ACC112 (cell line): ENCODE measurements around the gene ALDH1A1.
A peak's percentile ranks its signal among the peaks of the same experiment; 100 is the strongest.

Experiments used
- H2AFZ ChIP-seq: fragments of 200-600 bp; sonication (generic); one replicate; pipeline ENCODE4 v1.6.0; 2017; ENCODE audit warnings: antibody characterized with exemption, low read length; ENCODE audit not compliant: unreplicated experiment
- H3K27ac ChIP-seq: fragments of 200-600 bp; sonication (generic); 2 replicates; pipeline ENCODE4 v1.5.1; 2014; ENCODE audit warnings: low read depth, mild to moderate bottlenecking, antibody characterized with exemption, low read length, moderate library complexity
- H3K27me3 ChIP-seq: fragments of 200-600 bp; sonication (generic); 2 replicates; pipeline ENCODE4 v1.6.1; 2014; ENCODE audit warnings: mild to moderate bottlenecking, antibody characterized with exemption, low read length, moderate library complexity, mixed read lengths; ENCODE audit not compliant: insufficient read depth
- H3K36me3 ChIP-seq: fragments of 200-600 bp; sonication (generic); 2 replicates; pipeline ENCODE4 v1.6.1; 2016; ENCODE audit warnings: mild to moderate bottlenecking, antibody characterized with exemption, low read length, moderate library complexity, mixed read lengths; ENCODE audit not compliant: insufficient read depth
- H3K4me1 ChIP-seq: fragments of 200-600 bp; sonication (generic); one replicate; pipeline ENCODE4 v1.6.1; 2016; ENCODE audit warnings: low read length, mixed read lengths; ENCODE audit not compliant: insufficient read depth, unreplicated experiment, control insufficient read depth
- H3K4me3 ChIP-seq: fragments of 200-600 bp; sonication (generic); 2 replicates; pipeline ENCODE4 v1.5.1; 2014; ENCODE audit warnings: mild to moderate bottlenecking, low read depth, low read length
- H3K79me2 ChIP-seq: fragments of 200-600 bp; sonication (generic); one replicate; pipeline ENCODE4 v1.6.0; 2016; ENCODE audit warnings: low read length; ENCODE audit not compliant: control insufficient read depth, unreplicated experiment, insufficient read depth

The ALDH1A1 gene

DNA sequence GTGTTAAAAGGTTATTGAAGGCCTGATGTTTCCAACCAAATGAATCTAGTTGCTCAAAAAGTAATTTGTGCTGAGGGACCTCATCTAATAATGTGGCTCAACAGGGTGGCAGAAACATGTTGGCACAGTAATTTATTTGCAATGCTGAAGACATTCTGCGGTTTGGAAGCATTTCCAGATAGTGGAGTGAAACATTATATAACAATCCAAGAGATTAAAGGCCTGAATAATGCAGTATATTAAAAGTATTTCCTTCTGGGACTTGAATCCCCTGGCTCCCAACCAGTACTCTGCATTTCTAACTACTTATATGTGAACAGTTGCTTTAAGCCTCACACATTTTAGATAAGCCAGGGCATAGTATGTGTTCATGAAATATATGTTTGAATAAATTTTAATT is 25.9 kb upstream of the ALDH1A1 start:
- H3K27ac ChIP-seq: peak overlapping the region; percentile 12

DNA sequence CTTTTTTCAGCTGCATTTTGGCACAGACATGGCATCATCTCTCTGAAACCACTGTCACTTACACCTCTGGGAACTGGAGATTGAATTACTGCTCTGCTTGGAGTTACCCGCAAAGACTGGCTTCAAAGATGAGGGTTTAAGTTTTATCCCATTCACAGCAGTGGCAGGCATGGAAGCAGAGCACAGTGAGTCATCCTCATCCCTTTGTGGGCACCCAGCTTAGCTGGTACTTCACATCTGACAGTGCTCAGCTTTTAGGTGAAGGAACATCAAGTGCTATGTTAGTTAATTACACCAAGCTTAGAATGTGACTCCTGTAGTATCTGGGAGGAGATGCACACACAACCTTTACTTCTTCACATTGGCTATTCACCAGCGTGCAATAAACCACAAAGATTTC is 24.8 kb upstream of the ALDH1A1 start:
- Histone ChIP-seq H3K4me1 (peaks cover 25% of the 10 kb centered on the region), H3K79me2 (no peaks in the 10 kb centered on the region), H3K27ac (no peak overlapping the region), H3K27me3 (no peaks in the 10 kb centered on the region), H3K36me3 (no peaks in the 10 kb centered on the region), H2AFZ (no peak overlapping the region), H3K4me3 (no peak overlapping the region)

More for the DNA sequence above, 25.9 kb upstream of the ALDH1A1 start:
- Histone ChIP-seq H3K4me3 (no peak overlapping the region), H3K27me3 (no peaks in the 10 kb centered on the region), H3K79me2 (no peaks in the 10 kb centered on the region), H3K36me3 (no peaks in the 10 kb centered on the region), H3K4me1 (peaks cover 25% of the 10 kb centered on the region), H2AFZ (no peak overlapping the region)

- no peaks in the 10 kb centered on the region for H3K79me2 ChIP-seq
- H3K4me1 ChIP-seq: peaks cover 18% of the 10 kb centered on the region
- no peak overlapping the region for H2AFZ ChIP-seq
- no peak overlapping the region for H3K4me3 ChIP-seq
- no peaks in the 10 kb centered on the region for H3K27me3 ChIP-seq
- H3K36me3 ChIP-seq: no peaks in the 10 kb centered on the region
- H3K27ac ChIP-seq: no peak overlapping the region
Measured at GRCh38 chr9:72974501-72974900, 21.6 kb upstream of the ALDH1A1 start.

- Histone ChIP-seq H3K79me2 (no peaks in the 10 kb centered on the region), H3K27ac (no peak overlapping the region), H3K27me3 (no peaks in the 10 kb centered on the region), H3K4me1 (peaks cover 2% of the 10 kb centered on the region), H2AFZ (no peak overlapping the region), H3K36me3 (no peaks in the 10 kb centered on the region), H3K4me3 (no peak overlapping the region)
Measured at GRCh38 chr9:72972636-72973035, 19.8 kb upstream of the ALDH1A1 start.

DNA sequence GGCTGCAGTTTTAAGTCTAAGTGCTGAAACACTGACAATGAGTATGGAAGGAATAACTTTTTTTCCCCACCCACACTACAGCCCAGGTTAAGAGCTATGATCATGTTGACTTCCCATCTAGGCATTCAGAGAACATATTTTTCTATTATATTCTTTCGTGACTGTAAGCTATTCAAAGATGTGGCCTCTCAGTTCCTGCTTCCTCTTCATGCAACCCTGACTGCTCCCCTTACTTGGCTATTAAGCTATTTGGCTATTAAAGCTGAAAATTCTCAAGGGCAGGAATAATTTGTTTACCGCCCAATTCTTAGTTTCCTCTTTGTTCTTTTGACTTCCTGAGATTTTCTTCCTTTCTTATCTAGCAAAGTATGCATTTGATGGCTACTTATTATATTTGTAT is 18.6 kb upstream of the ALDH1A1 start:
- H3K4me3 ChIP-seq: no peak overlapping the region
- H3K79me2 ChIP-seq: no peaks in the 10 kb centered on the region
- no peaks in the 10 kb centered on the region for H3K4me1 ChIP-seq
- no peaks in the 10 kb centered on the region for H3K27me3 ChIP-seq
- H3K27ac ChIP-seq: no peak overlapping the region
- H2AFZ ChIP-seq: no peak overlapping the region
- H3K36me3 ChIP-seq: no peaks in the 10 kb centered on the region

GRCh38 chr9:72960446-72960845 is 7.6 kb upstream of the ALDH1A1 start:
- Histone ChIP-seq H3K4me3 (no peak overlapping the region), H3K36me3 (no peaks in the 10 kb centered on the region), H3K27me3 (no peaks in the 10 kb centered on the region; the same call in 1 of the 2 replicates), H3K4me1 (no peaks in the 10 kb centered on the region), H2AFZ (no peak overlapping the region), H3K27ac (no peak overlapping the region), H3K79me2 (no peaks in the 10 kb centered on the region)

- no peak overlapping the region for H3K27ac ChIP-seq
- H3K4me1 ChIP-seq: peaks cover under 1% of the 10 kb centered on the region
- no peaks in the 10 kb centered on the region; the same call in 1 of the 2 replicates for H3K27me3 ChIP-seq
- H2AFZ ChIP-seq: no peak overlapping the region
- H3K36me3 ChIP-seq: no peaks in the 10 kb centered on the region
- no peaks in the 10 kb centered on the region for H3K79me2 ChIP-seq
- no peak overlapping the region for H3K4me3 ChIP-seq
Measured at GRCh38 chr9:72958485-72959281, 5.8 kb upstream of the ALDH1A1 start.

DNA sequence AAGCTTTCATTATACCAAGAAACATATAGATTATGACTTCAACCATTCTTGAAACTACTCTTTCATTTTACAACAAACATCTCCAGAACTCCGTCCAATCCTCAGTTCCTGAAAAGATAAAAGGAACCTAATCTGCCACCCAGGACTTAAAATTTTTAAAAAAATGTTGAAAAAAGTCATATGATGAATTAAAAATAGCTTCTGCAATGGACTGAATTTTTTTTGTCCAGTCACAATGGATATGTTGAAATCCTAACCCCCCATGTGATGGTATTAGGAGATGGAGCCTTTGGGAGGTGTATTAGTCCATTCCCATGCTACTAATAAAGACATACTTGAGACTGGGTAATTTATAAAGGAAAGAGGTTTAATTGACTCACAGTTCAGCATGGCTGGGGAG is 2.7 kb upstream of the ALDH1A1 start:
- H3K4me1 ChIP-seq: peaks cover 6% of the 10 kb centered on the region
- no peak overlapping the region for H2AFZ ChIP-seq
- H3K36me3 ChIP-seq: no peaks in the 10 kb centered on the region
- no peaks in the 10 kb centered on the region for H3K79me2 ChIP-seq
- H3K4me3 ChIP-seq: no peak overlapping the region
- no peak overlapping the region for H3K27ac ChIP-seq
- peaks cover 4% of the 10 kb centered on the region for H3K27me3 ChIP-seq

DNA sequence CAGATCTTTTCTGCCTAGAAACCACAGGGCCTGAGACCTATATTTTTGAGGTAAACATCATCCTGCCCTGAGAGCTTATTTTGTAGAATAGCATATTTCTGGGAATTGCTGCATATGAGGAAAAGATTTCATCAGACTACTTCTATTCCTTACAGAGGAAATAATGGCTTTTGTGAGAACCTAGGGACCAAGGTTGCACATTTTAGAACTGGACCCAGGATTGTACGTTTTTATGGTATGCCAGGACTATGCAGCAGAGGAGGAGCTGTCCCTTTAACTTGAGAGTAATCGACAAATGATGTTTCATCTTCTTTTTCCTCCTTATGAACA is 2.2 kb upstream of the ALDH1A1 start:
- Histone ChIP-seq H2AFZ (no peak overlapping the region), H3K79me2 (no peaks in the 10 kb centered on the region), H3K4me1 (peaks cover 6% of the 10 kb centered on the region), H3K4me3 (no peak overlapping the region), H3K27me3 (peaks cover 5% of the 10 kb centered on the region), H3K27ac (no peak overlapping the region), H3K36me3 (no peaks in the 10 kb centered on the region)

DNA sequence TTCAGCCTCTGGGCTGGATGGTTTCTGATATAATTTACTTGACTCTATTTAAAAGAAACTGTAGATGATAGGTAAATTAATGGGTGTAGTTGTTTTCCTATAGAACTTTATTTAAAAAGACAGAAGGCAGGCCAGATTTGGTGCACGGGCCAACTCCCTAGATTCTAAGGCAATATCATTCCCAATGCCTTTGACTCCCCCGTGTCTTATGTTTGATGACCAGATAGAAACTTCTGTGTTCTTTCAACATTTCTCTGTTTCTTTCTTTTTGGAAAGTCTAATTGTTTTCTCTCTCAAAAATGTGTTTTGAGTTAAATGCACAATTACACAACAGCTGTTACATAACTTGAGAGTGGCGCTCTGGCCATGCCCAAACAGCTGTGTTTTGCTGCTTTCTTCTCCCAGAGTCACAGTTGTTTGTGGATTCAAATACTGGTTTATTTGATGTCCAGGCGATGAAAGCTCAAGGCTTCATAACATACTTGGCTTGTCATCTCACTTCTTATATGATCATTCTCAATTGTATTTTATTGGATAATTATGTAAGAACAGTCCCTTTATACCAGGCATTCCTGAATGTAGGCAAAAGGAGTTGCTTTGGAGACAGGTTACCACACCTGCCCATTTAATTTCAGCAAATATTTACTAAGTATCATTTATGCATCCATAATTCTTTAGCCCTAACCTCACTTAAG is 1.7 kb upstream of the ALDH1A1 start:
- no peaks in the 10 kb centered on the region for H3K36me3 ChIP-seq
- H2AFZ ChIP-seq: no peak overlapping the region
- no peak overlapping the region for H3K27ac ChIP-seq
- H3K4me1 ChIP-seq: peaks cover 6% of the 10 kb centered on the region
- H3K27me3 ChIP-seq: peaks cover 9% of the 10 kb centered on the region
- no peak overlapping the region for H3K4me3 ChIP-seq
- H3K79me2 ChIP-seq: no peaks in the 10 kb centered on the region

DNA sequence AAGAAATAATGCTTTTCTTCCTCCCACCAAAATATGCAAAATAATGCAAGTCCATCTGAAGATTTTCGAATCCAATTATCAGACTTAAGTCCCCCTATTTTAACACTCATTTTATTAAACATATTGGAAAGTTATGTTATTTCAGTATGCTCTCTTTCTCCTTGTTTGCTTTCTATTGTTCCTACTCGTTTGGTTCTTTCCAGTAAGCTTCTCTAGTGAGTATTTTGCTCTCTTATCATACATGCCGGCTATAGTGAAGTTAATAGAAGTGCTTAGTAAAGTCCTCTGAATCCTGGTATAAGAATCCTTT is 517 bp downstream of the ALDH1A1 start:
- H3K36me3 ChIP-seq: no peaks in the 10 kb centered on the region
- no peak overlapping the region; the same call in 1 of the 2 replicates for H3K4me3 ChIP-seq
- peaks cover 24% of the 10 kb centered on the region for H3K27me3 ChIP-seq
- no peak overlapping the region for H3K27ac ChIP-seq
- H2AFZ ChIP-seq: peak overlapping the region; percentile 59
- peaks cover 6% of the 10 kb centered on the region for H3K4me1 ChIP-seq
- no peaks in the 10 kb centered on the region for H3K79me2 ChIP-seq
